ENCODE data around the gene HDAC7.
A peak's percentile ranks its signal among the peaks of the same experiment; 100 is the strongest.
"Not testable (repeated sequence)": the region's sequence is repeated elsewhere in the genome, so short reads cannot be mapped to it uniquely, and the experiment has no call there.

HDAC7 gene

GRCh38 chr12:47811581-47812484 is 7.9 kb downstream of the HDAC7 start:
- peak; percentile 34 for DNase-seq

GRCh38 chr12:47811072-47811396 is 8.7 kb downstream of the HDAC7 start:
- DNase-seq: no peak

- DNase-seq: not testable (repeated sequence)
Measured at GRCh38 chr12:47809518-47809917, 10.2 kb downstream of the HDAC7 start.

- peak; percentile 76 for DNase-seq
Measured at GRCh38 chr12:47808574-47809365, 10.9 kb downstream of the HDAC7 start.

- peak; percentile 91 for DNase-seq
Measured at GRCh38 chr12:47808050-47808449, 11.7 kb downstream of the HDAC7 start.

GRCh38 chr12:47807338-47807737 is 12.4 kb downstream of the HDAC7 start:
- DNase-seq: no peak

- DNase-seq: no peak
Measured at GRCh38 chr12:47805417-47805816, 14.3 kb downstream of the HDAC7 start.

GRCh38 chr12:47804171-47804570 is 15.5 kb downstream of the HDAC7 start:
- DNase-seq: no peak

GRCh38 chr12:47803191-47803875 is 16.4 kb downstream of the HDAC7 start:
- DNase-seq: no peak

- no peak for DNase-seq
Measured at GRCh38 chr12:47802312-47802711, 17.4 kb downstream of the HDAC7 start.

GRCh38 chr12:47801904-47802246 is 17.8 kb downstream of the HDAC7 start:
- DNase-seq: no peak

- no peak for DNase-seq
Measured at GRCh38 chr12:47801170-47801903, 18.4 kb downstream of the HDAC7 start.

- no peak for DNase-seq
Measured at GRCh38 chr12:47800582-47800981, 19.1 kb downstream of the HDAC7 start.

- no peak for DNase-seq
Measured at GRCh38 chr12:47799357-47799955, 20.2 kb downstream of the HDAC7 start.

- no peak for DNase-seq
Measured at GRCh38 chr12:47798382-47798948, 21.2 kb downstream of the HDAC7 start.

GRCh38 chr12:47797441-47797840 is 22.3 kb downstream of the HDAC7 start:
- no peak for DNase-seq

- no peak for DNase-seq
Measured at GRCh38 chr12:47795814-47796411, 23.8 kb downstream of the HDAC7 start.

GRCh38 chr12:47795121-47795813 is 24.4 kb downstream of the HDAC7 start:
- DNase-seq: no peak

GRCh38 chr12:47794679-47795078 is 25.0 kb downstream of the HDAC7 start:
- no peak for DNase-seq

- no peak for DNase-seq
Measured at GRCh38 chr12:47793015-47793681, 26.6 kb downstream of the HDAC7 start.
